Peyer's patch (tissue), 4 donors: Measurements from ENCODE around the gene CAT. TPM values are rescaled to one million over a fixed set of nuclear protein-coding genes. Genes with fewer than 3 reads are reported as not detected.

Source experiments
- DNase-seq, 3 donors: peaks; one replicate each; pipeline ENCODE4 v3.0.0-alpha.2; 2017 to 2019
- H3K27ac ChIP-seq, 4 donors: fragments of 200-600 bp; sonication (generic); one replicate each; pipeline ENCODE4 v1.5.1; 2016 to 2019
- H3K27me3 ChIP-seq, 2 donors: fragments of 200-600 bp; sonication (generic); one replicate each; pipeline ENCODE4 v1.5.1; 2019
- H3K36me3 ChIP-seq, 3 donors: fragments of 200-600 bp; sonication (generic); one replicate each; pipeline ENCODE4 v1.5.1; 2016 to 2019
- H3K4me1 ChIP-seq, 4 donors: fragments of 200-600 bp; sonication (generic); one replicate each; pipeline ENCODE4 v1.5.1; 2016 to 2019
- H3K4me3 ChIP-seq, 4 donors: fragments of 200-600 bp; sonication (generic); 1 replicate in 3 of 4; 2 replicates in 1 of 4; pipeline ENCODE4 v1.5.1; 2016 to 2019; ENCODE audit warnings: mild to moderate bottlenecking in 1 of 4
- H3K9me3 ChIP-seq, 4 donors: fragments of 200-600 bp; sonication (generic); one replicate each; pipeline ENCODE4 v1.5.1; 2016 to 2019; ENCODE audit warnings: mild to moderate bottlenecking in 1 of 4
- CTCF ChIP-seq, 6 experiments: fragments of 450-650 bp in 4 of 6; fragments of 200-600 bp in 2 of 6; sonication (generic) in 1 of 6; IDR thresholded peaks; one replicate each; pipeline ENCODE4 v1.5.1; 2017 to 2019; ENCODE audit warnings: antibody characterized with exemption in 6 of 6, mild to moderate bottlenecking in 3 of 6, moderate library complexity in 1 of 6
- POLR2A ChIP-seq, 2 donors: fragments of 450-650 bp; IDR thresholded peaks; one replicate each; pipeline ENCODE4 v1.5.1; 2017; ENCODE audit warnings: antibody characterized with exemption in 2 of 2, mild to moderate bottlenecking in 2 of 2, moderate library complexity in 2 of 2
- total RNA-seq, 4 donors: library from RNA; depleted of rRNA; stranded (reverse); fragments of >200 nt; gene quantifications; one replicate each; pipeline ENCODE4 v1.1.0, GENCODE V29; 2016

CAT gene
- total RNA-seq, 4 donors from 2014 or later, result 81.0 to 271 (median 133) TPM

GRCh38 chr11:34408580-34409172 is 30.1 kb upstream of the CAT start:
- DNase-seq, result no peak
- H3K36me3 ChIP-seq, result no peaks in the 10 kb centered on the region
- H3K4me3 ChIP-seq, result no peak overlapping the region
- H3K9me3 ChIP-seq, result no peaks in the 10 kb centered on the region
- TF ChIP-seq POLR2A (IDR thresholded peaks at IDR 0.05) (no peak), CTCF (IDR thresholded peaks at IDR 0.05) (no peak)
- H3K4me1 ChIP-seq, result no peaks in the 10 kb centered on the region
- H3K27ac ChIP-seq, result no peak overlapping the region
- no peaks in the 10 kb centered on the region for H3K27me3 ChIP-seq

- TF ChIP-seq POLR2A (IDR thresholded peaks at IDR 0.05) (no peak), CTCF (IDR thresholded peaks at IDR 0.05) (no peak)
- H3K9me3 ChIP-seq, result no peaks in the 10 kb centered on the region
- no peaks in the 10 kb centered on the region for H3K27me3 ChIP-seq
- DNase-seq, result no peak
- no peak overlapping the region for H3K4me3 ChIP-seq
- H3K4me1 ChIP-seq, result no peaks in the 10 kb centered on the region
- no peak overlapping the region for H3K27ac ChIP-seq
- no peaks in the 10 kb centered on the region for H3K36me3 ChIP-seq
Observed at GRCh38 chr11:34411111-34411510, 27.6 kb upstream of the CAT start.

GRCh38 chr11:34411791-34412190 is 26.9 kb upstream of the CAT start:
- Histone ChIP-seq H3K4me3 (no peak overlapping the region), H3K27me3 (no peaks in the 10 kb centered on the region), H3K36me3 (no peaks in the 10 kb centered on the region), H3K9me3 (no peaks in the 10 kb centered on the region), H3K27ac (no peak overlapping the region), H3K4me1 (no peaks in the 10 kb centered on the region)
- TF ChIP-seq POLR2A (IDR thresholded peaks at IDR 0.05) (no peak), CTCF (IDR thresholded peaks at IDR 0.05) (no peak)
- no peak for DNase-seq

GRCh38 chr11:34413263-34413662 is 25.5 kb upstream of the CAT start:
- TF ChIP-seq POLR2A (IDR thresholded peaks at IDR 0.05) (no peak), CTCF (IDR thresholded peaks at IDR 0.05) (no peak)

GRCh38 chr11:34415538-34415937 is 23.2 kb upstream of the CAT start:
- no peak overlapping the region for H3K4me3 ChIP-seq
- H3K27me3 ChIP-seq, result no peaks in the 10 kb centered on the region
- no peak for TF ChIP-seq POLR2A (IDR thresholded peaks at IDR 0.05)
- no peak for TF ChIP-seq CTCF (IDR thresholded peaks at IDR 0.05)
- DNase-seq, result no peak
- no peak overlapping the region for H3K27ac ChIP-seq
- H3K36me3 ChIP-seq, result no peaks in the 10 kb centered on the region
- no peaks in the 10 kb centered on the region for H3K9me3 ChIP-seq
- H3K4me1 ChIP-seq, result no peaks in the 10 kb centered on the region

More at GRCh38 chr11:34413263-34413662, 25.5 kb upstream of the CAT start:
- Histone ChIP-seq H3K36me3 (no peaks in the 10 kb centered on the region), H3K27me3 (no peaks in the 10 kb centered on the region), H3K4me1 (no peaks in the 10 kb centered on the region), H3K27ac (no peak overlapping the region), H3K4me3 (no peak overlapping the region), H3K9me3 (no peaks in the 10 kb centered on the region)
- no peak for DNase-seq

GRCh38 chr11:34416088-34416487 is 22.6 kb upstream of the CAT start:
- no peak for DNase-seq
- Histone ChIP-seq H3K27me3 (no peaks in the 10 kb centered on the region), H3K36me3 (no peaks in the 10 kb centered on the region), H3K27ac (no peak overlapping the region), H3K9me3 (no peaks in the 10 kb centered on the region), H3K4me3 (no peak overlapping the region), H3K4me1 (no peaks in the 10 kb centered on the region)
- no peak for TF ChIP-seq CTCF (IDR thresholded peaks at IDR 0.05)
- no peak for TF ChIP-seq POLR2A (IDR thresholded peaks at IDR 0.05)
